ENCODE results near the gene SEMA7A. TPM values are rescaled to one million over a fixed set of nuclear protein-coding genes. Genes with fewer than 3 reads are reported as not detected.

SEMA7A gene
- total and polyA plus RNA-seq, 4 donors, result 4.2 to 15.0 (median 6.8) TPM

DNA sequence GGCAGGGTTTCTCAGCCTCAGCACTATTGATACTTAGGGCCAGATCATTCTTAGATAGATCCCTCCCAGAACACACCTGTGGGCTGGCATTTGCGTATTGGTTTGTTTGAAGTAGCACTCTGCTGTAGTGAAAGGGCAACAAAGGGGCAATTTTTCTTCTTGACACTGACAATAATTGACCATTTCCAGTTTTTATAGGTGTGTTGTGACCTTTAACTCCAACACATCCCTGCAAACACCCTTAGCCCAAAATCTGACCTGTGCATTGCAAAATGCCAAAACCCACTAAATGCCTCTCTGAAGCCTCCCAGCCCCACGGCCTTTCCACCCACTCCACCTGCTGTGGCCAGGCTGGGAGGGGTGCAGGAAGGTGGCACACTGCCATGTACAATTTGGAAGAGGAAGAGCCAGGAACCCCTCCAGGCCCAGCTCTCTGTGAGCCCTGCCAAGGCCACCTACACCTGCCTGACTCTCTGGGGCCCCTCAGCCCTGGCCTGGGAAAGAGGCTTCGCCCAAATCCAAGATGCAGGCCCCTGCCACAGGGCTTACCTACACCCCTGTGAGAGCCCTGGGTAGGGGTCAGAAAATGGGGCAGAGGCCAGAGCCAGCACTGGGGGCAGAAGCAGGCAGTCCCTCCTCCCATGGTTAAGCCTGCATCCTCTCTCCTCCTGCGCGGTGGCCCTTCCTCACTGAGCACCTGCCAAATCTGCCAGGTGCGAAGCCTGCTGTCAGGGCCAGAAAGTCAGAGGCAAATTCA is 56.8 kb downstream of the SEMA7A start:
- no peak overlapping the region for H3K4me3 ChIP-seq
- no peak for DNase-seq
- no peak overlapping the region for H3K9ac ChIP-seq (ENCODE audit: insufficient read depth in 1 of 2, low read length in 2 of 2)
- H3K4me1 ChIP-seq (ENCODE audit: control insufficient read depth in 5 of 5, insufficient read depth in 5 of 5, low read length in 5 of 5), result peaks cover 0 to 14% (median 0%) of the 10 kb centered on the region in 5 donors
- H3K36me3 ChIP-seq (ENCODE audit: control insufficient read depth in 4 of 4, insufficient read depth in 4 of 4, low read length in 4 of 4), result no peaks in the 10 kb centered on the region
- TF ChIP-seq, protein P1, sequence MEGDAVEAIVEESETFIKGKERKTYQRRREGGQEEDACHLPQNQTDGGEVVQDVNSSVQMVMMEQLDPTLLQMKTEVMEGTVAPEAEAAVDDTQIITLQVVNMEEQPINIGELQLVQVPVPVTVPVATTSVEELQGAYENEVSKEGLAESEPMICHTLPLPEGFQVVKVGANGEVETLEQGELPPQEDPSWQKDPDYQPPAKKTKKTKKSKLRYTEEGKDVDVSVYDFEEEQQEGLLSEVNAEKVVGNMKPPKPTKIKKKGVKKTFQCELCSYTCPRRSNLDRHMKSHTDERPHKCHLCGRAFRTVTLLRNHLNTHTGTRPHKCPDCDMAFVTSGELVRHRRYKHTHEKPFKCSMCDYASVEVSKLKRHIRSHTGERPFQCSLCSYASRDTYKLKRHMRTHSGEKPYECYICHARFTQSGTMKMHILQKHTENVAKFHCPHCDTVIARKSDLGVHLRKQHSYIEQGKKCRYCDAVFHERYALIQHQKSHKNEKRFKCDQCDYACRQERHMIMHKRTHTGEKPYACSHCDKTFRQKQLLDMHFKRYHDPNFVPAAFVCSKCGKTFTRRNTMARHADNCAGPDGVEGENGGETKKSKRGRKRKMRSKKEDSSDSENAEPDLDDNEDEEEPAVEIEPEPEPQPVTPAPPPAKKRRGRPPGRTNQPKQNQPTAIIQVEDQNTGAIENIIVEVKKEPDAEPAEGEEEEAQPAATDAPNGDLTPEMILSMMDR (IDR thresholded peaks at IDR 0.05; ENCODE audit: control extremely low read depth, extremely low read depth), result no peak
- no peaks in the 10 kb centered on the region for H3K9me3 ChIP-seq (ENCODE audit: control insufficient read depth in 4 of 4, insufficient read depth in 3 of 4, low read length in 3 of 4)
- no peak overlapping the region for H3K27ac ChIP-seq (ENCODE audit: low read depth in 1 of 2, low read length in 1 of 2)
- 78 to 82% methylated on average over 6 of the region's 6 CpGs for WGBS, 2 donors
- peaks cover 0 to 2% (median 0%) of the 10 kb centered on the region in 3 donors for H3K27me3 ChIP-seq (ENCODE audit: control insufficient read depth in 3 of 3, insufficient read depth in 3 of 3, low read length in 2 of 3)
- ATAC-seq (ENCODE audit: insufficient read depth, low FRiP score), result no peak

DNA sequence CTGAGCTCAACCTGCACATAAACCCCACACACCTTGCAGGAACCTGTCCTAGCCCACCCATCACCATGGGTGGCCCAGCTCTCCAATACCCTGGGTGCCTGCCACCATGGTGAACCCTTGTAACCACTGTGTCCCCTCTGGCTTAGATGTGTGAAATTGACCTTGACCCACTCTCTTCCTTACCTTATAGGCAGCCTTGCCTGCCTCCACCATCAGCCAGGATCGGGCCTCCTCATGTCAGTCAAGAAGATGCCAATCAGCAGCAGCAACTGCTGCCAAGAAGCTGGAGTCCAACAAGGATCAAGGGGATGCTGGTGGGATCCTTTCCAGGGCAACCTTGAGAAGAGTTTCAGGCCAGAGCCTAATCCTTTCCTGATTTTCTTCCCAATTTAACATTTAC is 57.5 kb downstream of the SEMA7A start:
- H3K4me3 ChIP-seq, result no peak overlapping the region
- ATAC-seq (ENCODE audit: insufficient read depth, low FRiP score), result no peak
- WGBS, 2 donors, result 85 to 92% methylated on average over 1 of the region's 1 CpG
- no peak overlapping the region for H3K9ac ChIP-seq (ENCODE audit: insufficient read depth in 1 of 2, low read length in 2 of 2)
- peaks cover 0 to 14% (median 0%) of the 10 kb centered on the region in 5 donors for H3K4me1 ChIP-seq (ENCODE audit: control insufficient read depth in 5 of 5, insufficient read depth in 5 of 5, low read length in 5 of 5)
- no peaks in the 10 kb centered on the region for H3K36me3 ChIP-seq (ENCODE audit: control insufficient read depth in 4 of 4, insufficient read depth in 4 of 4, low read length in 4 of 4)
- TF ChIP-seq, protein P1 (IDR thresholded peaks at IDR 0.05; ENCODE audit: control extremely low read depth, extremely low read depth), result no peak
- H3K9me3 ChIP-seq (ENCODE audit: control insufficient read depth in 4 of 4, insufficient read depth in 3 of 4, low read length in 3 of 4), result no peaks in the 10 kb centered on the region
- peaks cover 0 to 2% (median 0%) of the 10 kb centered on the region in 3 donors for H3K27me3 ChIP-seq (ENCODE audit: control insufficient read depth in 3 of 3, insufficient read depth in 3 of 3, low read length in 2 of 3)
- H3K27ac ChIP-seq (ENCODE audit: low read depth in 1 of 2, low read length in 1 of 2), result no peak overlapping the region
- DNase-seq, result no peak

DNA sequence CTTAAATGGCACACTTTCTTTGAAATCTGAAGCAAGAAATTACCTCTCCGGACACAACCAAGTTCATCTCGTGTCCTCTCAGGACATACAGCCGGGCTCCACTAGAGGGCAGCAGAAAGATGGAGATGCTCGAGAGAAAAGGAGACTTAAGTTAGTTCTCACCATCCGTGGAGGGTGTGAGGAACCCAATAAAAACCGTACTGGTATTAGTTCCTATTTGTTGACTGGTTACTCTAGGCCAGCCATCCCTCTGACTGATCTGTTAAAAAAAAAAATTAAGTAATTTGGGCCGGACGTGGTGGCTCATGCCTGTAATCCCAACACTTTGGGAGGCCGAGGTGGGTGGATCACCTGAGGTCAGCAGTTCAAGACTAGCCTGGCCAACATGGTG is 58.5 kb downstream of the SEMA7A start:
- Histone ChIP-seq H3K4me3 (no peak overlapping the region), H3K4me1 (ENCODE audit: control insufficient read depth in 5 of 5, insufficient read depth in 5 of 5, low read length in 5 of 5) (peaks cover 0 to 14% (median 0%) of the 10 kb centered on the region in 5 donors), H3K9me3 (ENCODE audit: control insufficient read depth in 4 of 4, insufficient read depth in 3 of 4, low read length in 3 of 4) (no peaks in the 10 kb centered on the region), H3K36me3 (ENCODE audit: control insufficient read depth in 4 of 4, insufficient read depth in 4 of 4, low read length in 4 of 4) (no peaks in the 10 kb centered on the region), H3K27me3 (ENCODE audit: control insufficient read depth in 3 of 3, insufficient read depth in 3 of 3, low read length in 2 of 3) (peaks cover 0 to 2% (median under 1%) of the 10 kb centered on the region in 3 donors), H3K9ac (ENCODE audit: insufficient read depth in 1 of 2, low read length in 2 of 2) (no peak overlapping the region), H3K27ac (ENCODE audit: low read depth in 1 of 2, low read length in 1 of 2) (no peak overlapping the region)
- TF ChIP-seq, protein P1 (IDR thresholded peaks at IDR 0.05; ENCODE audit: control extremely low read depth, extremely low read depth), result peak; percentile 74
- DNase-seq, result peak; percentile 76 to 79 (median 77)
- WGBS, 2 donors, result 15 to 19% methylated on average over 9 of the region's 9 CpGs
- no peak for ATAC-seq (ENCODE audit: insufficient read depth, low FRiP score)
